HFF-Myc (cell line): ENCODE data around the gene NRN1L.

Experiments used
- DNase-seq: peaks from one replicate; pipeline ENCODE4 v3.0.0-alpha.2; 2011; ENCODE audit warnings: low read depth; ENCODE audit errors: extremely low read depth
- H3K4me3 ChIP-seq: replicated peaks from 2 replicates; pipeline ENCODE4 v1.5.1; 2011; ENCODE audit warnings: low read depth, mild to moderate bottlenecking, control low read depth, low read length
- TF ChIP-seq, protein P1 (sequence below): IDR thresholded peaks from 2 replicates; pipeline ENCODE4 v1.5.1; 2012; ENCODE audit warnings: mild to moderate bottlenecking, low read depth, low read length, control low read depth; ENCODE audit errors: missing control alignments

Gene NRN1L

GRCh38 chr16:67869653-67870052 is 15.0 kb upstream of the NRN1L start:
- TF ChIP-seq, protein P1, sequence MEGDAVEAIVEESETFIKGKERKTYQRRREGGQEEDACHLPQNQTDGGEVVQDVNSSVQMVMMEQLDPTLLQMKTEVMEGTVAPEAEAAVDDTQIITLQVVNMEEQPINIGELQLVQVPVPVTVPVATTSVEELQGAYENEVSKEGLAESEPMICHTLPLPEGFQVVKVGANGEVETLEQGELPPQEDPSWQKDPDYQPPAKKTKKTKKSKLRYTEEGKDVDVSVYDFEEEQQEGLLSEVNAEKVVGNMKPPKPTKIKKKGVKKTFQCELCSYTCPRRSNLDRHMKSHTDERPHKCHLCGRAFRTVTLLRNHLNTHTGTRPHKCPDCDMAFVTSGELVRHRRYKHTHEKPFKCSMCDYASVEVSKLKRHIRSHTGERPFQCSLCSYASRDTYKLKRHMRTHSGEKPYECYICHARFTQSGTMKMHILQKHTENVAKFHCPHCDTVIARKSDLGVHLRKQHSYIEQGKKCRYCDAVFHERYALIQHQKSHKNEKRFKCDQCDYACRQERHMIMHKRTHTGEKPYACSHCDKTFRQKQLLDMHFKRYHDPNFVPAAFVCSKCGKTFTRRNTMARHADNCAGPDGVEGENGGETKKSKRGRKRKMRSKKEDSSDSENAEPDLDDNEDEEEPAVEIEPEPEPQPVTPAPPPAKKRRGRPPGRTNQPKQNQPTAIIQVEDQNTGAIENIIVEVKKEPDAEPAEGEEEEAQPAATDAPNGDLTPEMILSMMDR: no peak
- no peak overlapping the region for H3K4me3 ChIP-seq
- no peak for DNase-seq

GRCh38 chr16:67871256-67871655 is 13.4 kb upstream of the NRN1L start:
- H3K4me3 ChIP-seq: no peak overlapping the region
- DNase-seq: no peak
- TF ChIP-seq, protein P1: no peak

DNA sequence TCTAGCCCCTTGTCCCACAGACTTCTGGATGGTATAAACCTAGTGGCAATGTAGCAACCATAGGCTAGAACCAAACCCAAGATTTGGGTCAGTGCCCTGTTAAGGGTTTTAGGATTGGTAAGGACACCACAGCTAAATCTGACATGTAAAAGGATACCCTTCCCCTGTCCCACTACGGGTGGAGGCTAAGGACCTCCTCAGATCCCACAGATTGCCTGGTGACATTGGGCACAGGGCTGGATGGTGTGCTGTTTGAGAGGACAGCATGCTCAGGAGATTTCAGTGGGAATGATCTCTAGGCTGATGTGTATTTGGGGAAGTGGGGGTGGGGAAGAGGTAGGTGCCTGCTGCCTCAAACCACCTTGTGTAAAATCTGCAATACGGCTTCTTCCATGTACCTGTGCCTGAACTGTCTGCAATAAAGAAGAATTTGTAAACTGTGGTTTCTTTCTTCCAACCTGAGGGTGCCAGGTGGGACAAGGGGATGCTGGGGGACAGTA is 12.5 kb upstream of the NRN1L start:
- no peak for DNase-seq
- TF ChIP-seq, protein P1: no peak
- peak overlapping the region; percentile 93; the same call in 1 of the 2 replicates for H3K4me3 ChIP-seq

DNA sequence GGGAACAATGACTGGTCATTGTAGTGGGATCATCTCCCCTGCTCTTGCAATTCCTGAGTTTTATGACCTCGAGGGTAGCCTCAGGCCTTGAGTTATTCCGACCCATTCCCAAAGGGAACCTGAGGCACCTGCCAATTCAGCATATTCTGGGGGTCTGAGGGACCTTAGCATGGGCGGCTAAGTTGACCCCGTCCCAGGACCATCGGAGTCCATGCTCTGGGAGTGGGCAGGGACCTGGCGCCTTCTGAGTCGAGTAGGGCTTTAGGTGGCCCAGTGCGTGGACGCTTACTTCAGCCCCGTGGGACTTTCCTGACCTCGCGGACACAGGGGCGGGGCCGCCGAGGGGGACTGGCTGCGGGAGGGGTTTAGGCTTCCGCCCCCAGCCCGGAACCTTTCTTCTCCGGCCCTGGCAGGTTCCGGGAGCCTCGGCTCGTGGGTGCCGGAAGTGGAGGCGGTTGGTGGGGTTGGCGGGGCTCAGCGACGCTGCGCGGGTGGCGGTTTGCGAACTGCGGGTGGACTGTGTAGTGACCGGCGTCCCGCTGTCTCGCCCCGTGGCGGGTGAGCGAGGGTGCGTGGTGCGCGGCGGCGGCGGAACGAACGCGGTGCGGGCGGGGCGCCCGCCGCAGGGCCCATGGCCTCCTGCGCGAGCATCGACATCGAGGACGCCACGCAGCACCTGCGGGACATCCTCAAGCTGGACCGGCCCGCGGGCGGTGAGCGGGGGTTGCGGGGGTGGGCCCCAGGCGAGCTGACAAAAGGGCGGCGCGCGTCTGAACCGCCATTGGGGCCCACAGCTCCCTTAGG is 11.9 kb upstream of the NRN1L start, which contains the start of gene EDC4:
Gene EDC4, plus strand, starts transcription at position 422 of the 804 bp plus-strand sequence. Its CDS starts 210 bp downstream, at position 632.
- TF ChIP-seq, protein P1: no peak
- peak within 1 kb of the TSS; percentile 93 for H3K4me3 ChIP-seq
- no peak for DNase-seq

GRCh38 chr16:67873435-67874370 is 11.0 kb upstream of the NRN1L start:
- no peak for DNase-seq
- H3K4me3 ChIP-seq: peak overlapping the region; percentile 93
- TF ChIP-seq, protein P1: no peak

- TF ChIP-seq, protein P1: no peak
- H3K4me3 ChIP-seq: peak overlapping the region; percentile 93
- no peak for DNase-seq
Measured at GRCh38 chr16:67874372-67874771, 10.3 kb upstream of the NRN1L start.
